B cell (primary cell): ENCODE measurements around the gene MTERF4.

Experiments used
- EZH2 ChIP-seq: IDR thresholded peaks from 2 replicates; pipeline ENCODE4 v1.6.1; 2012; ENCODE audit warnings: borderline replicate concordance, low read depth, mild to moderate bottlenecking, moderate library complexity, low read length; ENCODE audit not compliant: insufficient read depth, poor library complexity, severe bottlenecking
- TF ChIP-seq, protein P1 (sequence below): fragments of 200-600 bp; IDR thresholded peaks from one replicate; pipeline ENCODE4 v1.8.0; 2022; ENCODE audit warnings: antibody characterized with exemption, mild to moderate bottlenecking

DNA sequence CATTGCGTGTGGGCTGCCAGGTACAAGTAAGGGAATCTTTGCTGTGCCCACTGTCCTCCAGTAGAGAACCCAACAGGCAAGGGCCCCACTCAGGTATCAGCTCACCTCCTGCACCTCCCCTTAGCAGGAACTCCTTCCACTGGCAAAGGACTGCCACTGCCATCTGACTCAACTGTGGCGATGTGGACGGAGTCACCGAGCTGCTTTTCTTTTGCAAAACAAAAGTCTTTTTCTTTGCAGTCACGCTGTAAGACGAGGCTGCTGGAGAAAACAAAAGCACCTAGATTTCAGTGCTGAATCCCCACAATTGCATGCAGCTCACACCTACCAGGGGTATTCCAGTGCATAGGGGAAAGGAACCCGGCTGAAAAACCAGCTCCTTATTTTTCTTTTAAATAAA is 7.9 kb downstream of the MTERF4 start:
- TF ChIP-seq, protein P1, sequence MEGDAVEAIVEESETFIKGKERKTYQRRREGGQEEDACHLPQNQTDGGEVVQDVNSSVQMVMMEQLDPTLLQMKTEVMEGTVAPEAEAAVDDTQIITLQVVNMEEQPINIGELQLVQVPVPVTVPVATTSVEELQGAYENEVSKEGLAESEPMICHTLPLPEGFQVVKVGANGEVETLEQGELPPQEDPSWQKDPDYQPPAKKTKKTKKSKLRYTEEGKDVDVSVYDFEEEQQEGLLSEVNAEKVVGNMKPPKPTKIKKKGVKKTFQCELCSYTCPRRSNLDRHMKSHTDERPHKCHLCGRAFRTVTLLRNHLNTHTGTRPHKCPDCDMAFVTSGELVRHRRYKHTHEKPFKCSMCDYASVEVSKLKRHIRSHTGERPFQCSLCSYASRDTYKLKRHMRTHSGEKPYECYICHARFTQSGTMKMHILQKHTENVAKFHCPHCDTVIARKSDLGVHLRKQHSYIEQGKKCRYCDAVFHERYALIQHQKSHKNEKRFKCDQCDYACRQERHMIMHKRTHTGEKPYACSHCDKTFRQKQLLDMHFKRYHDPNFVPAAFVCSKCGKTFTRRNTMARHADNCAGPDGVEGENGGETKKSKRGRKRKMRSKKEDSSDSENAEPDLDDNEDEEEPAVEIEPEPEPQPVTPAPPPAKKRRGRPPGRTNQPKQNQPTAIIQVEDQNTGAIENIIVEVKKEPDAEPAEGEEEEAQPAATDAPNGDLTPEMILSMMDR = no peak
- no peak for TF ChIP-seq EZH2
